A204.1 (cell line): ENCODE results near the gene FAM83E.

ENCODE experiments used
- FAIRE-seq: peaks from 2 replicates; lab custom pipeline; 2012; peaks lifted over from hg19 to GRCh38; lab: Jason Lieb, UNC

FAM83E gene

DNA sequence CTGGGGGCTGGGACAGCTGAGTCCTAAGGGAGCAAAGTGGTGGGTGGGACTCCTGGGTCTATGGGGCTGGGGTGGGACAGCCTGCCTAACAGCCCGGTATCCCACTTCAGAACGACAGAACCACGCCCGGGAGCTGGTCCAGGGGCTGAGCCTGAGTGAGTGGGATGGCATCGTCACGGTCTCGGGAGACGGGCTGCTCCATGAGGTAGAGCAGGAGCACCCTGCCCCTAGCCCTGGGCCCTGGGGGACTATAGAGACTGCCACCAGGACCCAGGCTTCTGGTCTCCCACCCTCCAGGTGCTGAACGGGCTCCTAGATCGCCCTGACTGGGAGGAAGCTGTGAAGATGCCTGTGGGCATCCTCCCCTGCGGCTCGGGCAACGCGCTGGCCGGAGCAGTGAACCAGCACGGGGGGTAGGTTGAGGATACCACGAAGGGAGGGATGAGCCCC, 13.0 kb upstream of the FAM83E start:
- FAIRE-seq = no peak

DNA sequence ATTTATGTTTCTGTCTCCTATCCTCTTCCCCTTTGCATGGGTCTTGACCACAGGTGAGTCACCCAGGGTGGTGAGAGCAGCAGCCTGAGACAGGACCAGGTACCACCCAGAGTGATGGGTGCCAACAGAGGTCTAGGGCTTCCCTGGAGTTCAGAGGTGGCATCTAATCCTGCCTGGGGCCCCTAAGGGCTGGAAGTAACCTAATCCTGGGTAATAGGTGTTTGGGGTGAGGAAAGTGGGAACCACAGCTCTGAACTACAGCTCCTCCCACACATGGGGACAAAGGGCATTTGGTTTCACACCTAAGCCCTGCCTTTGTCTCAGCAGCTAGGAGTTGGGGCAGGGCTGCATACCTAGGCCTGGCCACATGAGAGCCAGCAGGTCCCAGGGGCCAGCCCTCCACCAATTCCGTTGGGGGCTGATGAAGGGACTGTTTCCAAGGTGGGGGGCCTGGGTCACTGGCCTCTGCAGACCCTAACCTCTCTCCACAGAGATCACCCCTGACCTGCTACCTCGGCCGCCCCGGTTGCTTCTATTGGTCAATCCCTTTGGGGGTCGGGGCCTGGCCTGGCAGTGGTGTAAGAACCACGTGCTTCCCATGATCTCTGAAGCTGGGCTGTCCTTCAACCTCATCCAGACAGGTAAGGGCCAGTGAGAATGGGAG, 12.5 kb upstream of the FAM83E start:
- FAIRE-seq = no peak

DNA sequence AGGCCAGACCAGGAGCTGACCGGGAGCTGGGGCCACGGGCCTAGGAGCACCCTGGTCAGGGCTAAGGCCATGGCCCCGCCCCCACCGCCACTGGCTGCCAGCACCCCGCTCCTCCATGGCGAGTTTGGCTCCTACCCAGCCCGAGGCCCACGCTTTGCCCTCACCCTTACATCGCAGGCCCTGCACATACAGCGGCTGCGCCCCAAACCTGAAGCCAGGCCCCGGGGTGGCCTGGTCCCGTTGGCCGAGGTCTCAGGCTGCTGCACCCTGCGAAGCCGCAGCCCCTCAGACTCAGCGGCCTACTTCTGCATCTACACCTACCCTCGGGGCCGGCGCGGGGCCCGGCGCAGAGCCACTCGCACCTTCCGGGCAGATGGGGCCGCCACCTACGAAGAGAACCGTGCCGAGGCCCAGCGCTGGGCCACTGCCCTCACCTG, 11.0 kb upstream of the FAM83E start:
- FAIRE-seq = no peak

DNA sequence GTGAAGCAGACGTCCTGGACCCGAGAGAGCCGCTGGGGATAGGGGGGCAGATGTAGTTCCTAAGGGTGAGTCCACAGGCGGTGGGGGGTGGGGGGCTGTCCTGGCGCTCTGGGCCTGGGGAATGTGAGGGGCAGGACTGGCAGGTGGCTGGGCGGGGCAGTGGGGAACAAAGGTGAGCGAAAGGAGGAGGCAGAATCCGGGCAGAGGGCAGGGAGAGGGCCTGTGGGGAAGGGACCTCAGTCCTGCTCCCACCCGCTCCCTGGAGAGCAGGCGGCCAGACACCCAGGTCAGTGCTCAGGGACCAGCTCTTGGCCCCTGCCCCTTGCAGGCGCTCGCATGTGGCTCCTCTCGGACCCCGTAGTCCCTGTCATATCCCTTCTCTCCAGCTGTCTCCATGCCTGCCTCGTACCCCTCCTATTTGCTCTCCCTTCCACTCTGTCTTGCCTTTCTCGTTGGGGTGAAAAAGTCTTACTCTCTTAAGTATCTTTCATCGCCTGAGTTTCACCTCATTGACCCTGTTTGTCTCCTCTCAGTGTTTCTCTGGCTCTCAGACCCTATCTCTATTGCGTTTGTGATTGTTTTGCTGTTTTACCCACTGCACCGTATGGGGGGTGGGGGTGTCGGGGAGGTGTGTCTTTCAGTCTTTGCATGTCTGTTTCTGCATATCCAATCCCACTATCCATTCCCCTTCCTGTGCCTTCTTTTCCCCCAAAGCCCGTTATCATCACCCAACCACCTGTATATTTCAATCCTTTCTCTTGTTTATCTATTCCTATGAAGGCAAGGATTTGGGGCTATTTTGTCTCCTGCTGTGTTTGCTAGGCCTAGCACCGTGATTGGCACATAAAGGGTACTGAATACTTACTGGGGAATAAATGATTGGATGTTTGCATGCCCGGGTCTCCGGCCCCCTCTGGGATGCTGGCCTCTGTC, 10.2 kb upstream of the FAM83E start:
- FAIRE-seq = no peak

DNA sequence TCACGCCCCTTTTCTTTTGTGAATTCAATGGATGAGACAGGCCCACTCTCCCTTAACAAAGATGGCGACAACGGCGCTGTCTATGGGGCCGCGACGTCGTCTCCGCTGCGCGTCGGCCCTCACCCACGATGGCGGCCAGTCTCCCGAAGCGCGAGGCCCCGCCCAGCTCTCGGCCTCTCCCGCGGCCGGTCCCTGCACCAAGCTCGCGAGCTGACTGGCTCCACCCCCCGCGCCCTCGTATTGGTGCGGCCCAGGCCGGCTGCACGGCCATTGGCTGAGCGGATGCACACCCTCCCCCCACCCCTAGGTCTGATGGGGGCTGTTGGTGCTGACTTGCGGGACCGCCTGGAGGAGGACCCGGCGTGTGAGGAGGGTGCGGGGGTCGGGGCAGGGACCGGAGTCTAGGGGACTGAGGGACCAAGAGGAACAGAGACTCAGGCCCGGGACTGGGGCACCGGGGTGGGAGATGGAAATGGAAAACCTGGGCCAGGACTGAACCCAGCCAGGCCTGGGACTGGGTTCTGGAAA, 9.3 kb upstream of the FAM83E start:
- peak; percentile 94 for FAIRE-seq

DNA sequence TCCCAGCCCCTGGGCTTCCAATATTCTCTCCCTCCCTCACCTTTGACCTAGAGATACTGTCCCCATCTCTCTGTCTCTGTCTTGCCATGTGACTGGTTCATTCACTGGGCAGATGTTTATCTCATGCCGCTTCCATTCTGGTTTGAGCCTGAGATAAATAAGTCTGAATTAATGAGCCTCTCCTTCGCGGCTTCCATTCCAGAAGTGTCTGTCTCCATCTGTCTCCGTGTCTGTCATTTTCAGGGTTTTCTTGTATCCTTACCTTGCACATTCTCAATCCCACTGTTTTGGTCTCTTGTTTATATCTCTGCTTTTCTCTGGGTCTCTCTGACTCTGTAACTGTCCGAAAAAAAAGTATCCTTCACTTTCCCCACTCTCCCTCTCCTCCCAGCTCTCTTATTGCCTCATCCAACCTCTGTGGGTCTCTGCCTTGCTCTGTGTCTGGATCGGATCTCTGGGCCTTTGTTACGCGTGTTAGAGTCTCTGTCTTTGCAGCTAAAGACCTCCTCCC, 8.7 kb upstream of the FAM83E start:
- no peak for FAIRE-seq

DNA sequence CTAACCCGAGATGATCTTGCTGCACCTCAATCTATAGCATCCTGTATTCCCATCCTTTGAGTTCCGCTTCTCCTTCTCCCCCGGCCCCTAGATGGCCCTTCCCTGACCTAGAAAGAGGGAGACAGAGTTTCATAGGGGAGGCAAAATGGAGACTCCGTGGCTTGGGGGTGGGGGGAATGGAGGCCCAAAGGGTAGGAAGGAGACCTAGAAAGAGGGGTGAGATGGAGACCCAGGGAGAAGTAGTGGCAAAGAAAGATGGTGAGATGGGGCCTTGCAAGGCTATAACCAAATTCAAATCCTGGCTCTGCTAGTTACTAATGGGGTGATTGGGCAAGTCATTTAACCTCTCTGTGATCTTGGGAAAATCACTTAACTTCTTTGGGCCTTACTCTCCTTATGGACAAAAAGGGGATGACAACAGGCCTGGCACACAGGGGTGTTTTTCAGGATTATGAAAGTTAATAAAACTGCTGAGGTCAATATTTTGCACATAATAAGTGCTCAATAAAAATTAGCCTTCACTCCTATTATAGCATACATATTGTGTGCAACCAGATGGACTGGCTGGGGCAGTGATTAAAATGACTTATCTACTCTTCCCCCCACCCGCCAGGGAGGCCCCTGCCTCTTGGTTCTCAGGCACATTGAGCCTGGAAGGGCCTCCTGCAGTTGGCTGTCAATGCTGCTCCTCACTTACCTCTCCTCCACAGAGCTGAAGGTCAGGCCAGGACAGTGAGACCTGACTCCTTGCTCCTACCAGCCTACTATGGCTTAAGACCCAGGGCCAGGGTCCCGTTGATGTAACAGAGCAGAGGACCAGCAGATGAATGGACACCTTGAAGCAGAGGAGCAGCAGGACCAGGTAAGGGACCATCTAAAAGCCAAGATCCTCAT, 5.1 kb upstream of the FAM83E start:
- FAIRE-seq = no peak

DNA sequence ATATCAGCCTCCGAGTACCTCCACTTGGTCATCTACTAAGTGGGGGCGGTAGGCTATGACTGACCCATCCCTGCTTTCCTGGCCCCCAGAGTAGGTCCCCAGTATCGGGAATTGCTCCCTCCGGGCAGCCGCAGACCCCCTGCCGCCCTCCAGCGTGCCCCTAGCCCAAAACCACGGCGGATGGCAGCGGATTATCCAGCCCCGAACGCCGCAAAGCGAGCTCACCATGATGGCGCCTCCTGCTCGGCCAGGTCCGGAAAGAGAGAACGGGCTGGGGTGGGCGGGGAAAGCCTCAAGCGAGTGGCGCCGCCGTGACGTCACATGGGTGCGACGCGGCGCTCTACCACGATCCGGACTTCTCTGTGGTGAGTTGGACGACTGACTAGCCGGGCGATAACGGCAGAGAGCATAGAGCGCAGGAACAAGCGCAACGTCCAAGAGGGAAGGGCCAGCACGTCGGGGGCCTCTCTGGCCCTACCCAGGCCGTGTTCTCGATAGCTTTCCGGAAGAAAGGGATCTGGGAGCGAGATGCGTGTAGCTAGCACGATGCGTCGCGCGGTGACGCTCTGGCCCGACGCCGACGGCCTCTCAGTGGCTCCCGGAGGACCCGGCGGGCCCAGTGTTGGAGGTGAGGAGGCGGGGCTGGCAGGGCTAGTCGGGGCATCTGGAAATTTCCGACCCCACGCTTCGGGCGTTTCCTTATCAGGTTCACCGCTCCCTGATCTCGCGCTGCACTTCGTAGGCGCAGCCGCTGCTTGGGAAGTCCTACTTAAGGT, 4.2 kb upstream of the FAM83E start, which contains the start of the genes RPL18 and SPHK2:
RPL18 (minus strand) TSS at position 263 of the 776 bp plus-strand sequence; CDS start at position 228, 35 bp downstream.
SPHK2 (plus strand) TSS at position 591 of the 776 bp plus-strand sequence. CDS start 1,009 bp downstream, outside the sequence.
- FAIRE-seq = peak; percentile 96

DNA sequence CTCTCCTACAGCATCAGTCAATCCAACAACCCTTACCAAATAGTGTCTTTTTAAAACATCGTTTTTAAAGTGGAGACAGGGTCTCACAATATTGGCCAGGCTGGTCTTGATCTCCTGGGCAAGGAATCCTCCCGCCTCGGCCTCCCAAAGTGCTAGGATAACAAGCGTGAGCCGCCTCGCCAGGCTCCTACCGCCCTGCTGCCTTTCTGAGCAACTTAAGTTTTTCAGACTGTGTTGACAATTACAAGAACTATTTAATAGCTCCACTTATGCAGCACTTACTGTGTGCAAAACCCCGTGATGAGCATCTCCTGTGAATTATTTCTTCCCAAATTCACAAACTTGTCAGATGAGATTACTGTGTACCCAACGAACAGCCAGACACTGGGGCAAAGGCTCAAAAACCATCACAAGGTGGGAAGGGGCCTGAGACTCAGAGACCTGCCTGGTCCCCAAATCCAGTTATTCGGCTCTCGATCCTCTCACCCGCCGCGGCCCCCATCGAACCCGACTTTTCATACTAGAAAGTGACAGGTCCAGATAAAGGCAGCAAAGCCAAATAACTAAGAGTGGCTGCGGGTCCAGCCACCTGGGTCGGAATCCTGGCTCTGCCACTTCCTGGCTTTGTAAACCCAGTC, 3.5 kb upstream of the FAM83E start:
- FAIRE-seq = no peak

DNA sequence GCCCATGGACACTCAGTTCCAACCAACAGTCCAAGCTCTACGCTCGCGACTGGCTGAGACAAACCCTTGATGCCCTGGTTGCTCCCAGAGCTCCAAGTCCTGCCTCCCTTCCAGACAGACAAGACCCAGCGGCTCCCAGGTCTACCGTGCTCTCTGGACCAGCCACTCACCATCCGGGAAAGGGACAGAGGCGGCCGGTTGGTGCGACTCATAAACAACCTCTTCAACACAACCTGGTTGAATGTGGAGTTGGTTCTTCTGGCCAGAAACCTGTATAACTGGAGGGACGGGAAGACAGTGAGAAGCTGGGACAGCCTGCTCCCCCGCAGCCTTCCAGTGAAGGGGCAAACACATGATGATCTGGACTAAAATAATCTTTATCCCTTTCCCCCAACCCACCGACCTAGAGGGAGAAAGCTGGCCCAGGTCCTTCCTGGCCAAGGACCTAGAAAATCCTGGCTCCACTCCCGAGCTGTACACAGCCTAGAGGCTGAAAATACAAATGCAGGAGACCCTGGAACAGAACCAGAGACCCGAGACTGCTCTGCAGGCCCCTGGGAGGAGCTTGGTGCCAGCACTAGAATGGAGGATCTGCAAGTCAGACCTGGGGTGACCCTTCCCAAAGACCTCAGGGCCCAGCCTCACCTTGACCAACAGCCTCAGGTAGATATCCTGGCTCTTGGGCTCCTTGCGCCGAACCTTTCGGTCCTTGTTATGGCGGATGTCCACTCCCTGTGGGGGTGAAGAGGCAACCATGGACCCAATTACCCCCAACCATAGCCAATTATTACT, 2.5 kb upstream of the FAM83E start:
- FAIRE-seq = no peak

DNA sequence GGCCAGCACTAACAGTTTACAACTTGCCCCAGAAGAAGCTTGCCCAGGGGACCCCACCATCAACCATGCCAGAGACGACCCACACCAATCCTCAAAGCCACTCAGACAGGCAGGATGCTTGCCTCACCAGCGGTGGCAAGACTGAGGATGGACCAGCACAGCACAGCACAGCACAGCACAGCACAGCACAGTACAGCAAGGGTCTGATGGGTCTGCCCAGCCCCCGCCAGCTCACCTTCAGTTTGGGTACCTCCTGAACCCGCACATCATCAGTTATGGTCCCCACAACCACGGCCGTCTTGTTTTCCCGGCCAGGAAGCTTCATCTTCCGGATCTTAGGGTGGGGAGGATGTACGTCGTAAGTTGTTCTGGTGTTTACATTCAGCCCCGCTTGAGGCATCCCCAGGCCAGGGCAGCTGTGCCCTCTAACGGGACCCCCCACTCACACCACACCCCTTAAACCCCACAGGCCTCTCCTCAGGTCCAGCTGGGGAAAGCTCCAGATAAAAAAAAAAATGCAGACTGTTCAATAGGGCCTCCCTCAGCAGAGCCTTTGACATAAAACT, 1.7 kb upstream of the FAM83E start:
- FAIRE-seq = no peak

DNA sequence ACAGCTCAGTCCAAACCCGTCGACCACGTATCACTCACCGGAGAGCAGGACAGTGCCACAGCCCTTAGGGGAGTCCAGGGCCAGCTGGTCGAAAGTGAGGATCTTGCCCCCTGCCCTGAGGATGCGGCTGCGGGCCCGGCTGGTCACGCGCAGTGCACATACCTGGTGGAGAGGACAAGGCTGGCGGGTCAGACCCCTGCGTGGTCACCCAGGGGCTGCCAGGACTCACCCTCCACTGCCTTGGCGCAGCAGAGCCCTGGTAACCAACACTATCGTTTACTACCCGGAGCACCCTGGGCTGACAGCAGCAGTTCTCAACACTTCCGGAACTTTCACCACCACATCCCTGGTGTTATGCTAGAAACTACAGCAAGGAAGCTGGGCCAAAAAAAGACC, 1.2 kb upstream of the FAM83E start:
- FAIRE-seq = no peak

DNA sequence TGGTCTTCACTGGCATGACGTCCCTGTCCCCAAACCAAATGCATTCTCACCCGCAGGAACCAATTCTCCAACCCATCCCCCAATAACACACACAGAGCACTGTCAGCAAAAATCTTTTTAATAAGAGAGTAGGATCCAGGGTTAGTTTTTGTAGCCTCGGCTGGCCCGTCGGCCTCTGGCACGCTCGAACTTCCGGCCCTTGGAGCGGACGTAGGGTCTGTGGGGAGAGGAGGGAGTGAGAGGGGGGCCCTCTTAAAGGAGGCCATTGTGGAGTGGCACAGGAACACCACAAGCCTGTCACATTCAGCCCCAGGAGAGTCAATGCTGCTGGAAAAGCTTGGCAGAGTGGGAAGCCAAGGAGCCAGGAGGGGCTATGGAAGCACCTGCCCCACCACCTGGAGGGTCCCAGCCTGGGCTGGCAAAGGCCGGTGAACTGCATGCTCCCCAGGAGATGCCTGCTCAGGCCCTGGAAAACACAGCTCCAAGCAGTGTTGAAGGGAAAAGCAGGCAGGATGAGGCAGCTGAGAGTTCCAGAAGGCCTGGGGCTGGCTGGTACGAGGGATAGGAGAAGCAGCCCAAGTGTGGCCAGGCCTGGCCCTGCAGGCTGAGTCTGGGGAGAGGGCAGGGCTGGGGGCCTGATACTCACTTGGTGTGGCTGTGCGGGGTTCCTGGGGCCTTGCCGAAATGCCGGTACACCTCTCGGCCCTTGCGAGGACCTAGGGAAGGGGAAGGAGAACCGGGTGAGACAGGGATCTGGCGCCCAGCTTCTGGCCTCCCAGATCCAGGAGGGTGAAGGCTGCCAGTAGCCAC, 560 bp upstream of the FAM83E start:
- FAIRE-seq = no peak

DNA sequence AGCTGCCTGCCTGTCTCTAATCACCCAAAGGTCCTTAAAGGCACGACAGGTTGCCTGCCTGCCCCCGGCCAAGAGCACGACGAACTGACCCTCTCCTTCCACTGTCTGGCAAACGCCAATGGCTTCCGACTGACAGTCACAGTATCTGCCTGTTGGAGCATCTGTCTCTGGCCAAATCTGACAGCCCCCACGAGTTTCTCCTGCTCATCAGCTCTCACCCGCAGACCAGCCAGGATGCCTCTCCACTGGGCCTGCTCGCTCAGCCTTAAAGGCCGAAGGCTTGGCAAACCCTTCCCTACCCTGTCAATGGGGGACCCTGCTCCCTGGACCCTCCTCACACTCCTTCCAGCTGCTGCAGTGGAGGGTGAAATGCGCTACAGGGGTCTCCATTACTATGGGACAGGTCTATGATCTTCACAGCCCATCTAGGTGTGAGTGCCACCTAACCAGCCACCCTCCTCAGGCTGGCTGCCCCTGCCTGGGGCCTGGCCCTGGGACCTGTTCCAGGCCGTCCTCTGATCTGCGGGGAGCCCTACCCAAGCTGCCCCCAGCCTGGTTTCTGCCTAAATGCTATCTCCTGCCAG, 932 bp downstream of the FAM83E start:
- FAIRE-seq = no peak

DNA sequence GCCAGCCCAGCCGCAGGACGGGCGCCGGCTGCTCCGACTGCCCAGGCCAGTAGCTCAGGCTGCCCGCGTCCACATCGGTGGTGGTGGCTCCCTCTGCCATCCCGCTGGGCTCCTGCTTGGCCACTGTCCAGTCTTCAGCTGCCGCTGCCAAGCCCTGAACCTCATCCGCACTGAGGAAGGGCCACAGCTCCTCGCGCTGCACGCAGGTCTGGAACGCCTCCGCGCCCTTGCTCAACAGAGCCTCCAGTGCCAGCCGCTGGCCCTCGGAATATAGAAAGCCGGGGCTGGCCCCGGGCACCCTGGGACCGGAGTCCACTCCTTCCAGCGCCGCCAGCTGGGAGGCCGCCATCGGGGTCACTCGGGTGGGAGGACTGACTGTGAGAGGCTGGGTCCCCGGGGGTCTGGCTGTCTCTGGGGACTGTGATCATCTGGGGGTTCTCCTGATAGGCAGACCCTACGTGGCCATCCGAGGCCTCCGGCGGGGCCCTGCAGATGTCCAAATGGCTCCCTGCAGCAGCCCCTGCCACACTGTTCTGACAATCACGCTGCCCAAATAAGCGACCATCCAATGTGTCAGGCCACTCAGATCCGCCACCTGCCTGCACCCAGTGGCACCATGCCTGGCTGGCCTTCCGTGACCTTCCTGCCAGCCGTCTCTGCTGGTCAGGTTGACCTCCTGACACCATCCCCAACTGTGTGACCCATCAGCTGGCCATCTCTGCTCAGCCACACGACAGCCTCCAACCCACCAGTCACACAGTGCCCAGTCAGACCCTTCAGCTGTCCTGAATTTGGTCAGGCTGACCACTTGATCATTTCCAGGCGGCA, 1.6 kb downstream of the FAM83E start:
- no peak for FAIRE-seq

DNA sequence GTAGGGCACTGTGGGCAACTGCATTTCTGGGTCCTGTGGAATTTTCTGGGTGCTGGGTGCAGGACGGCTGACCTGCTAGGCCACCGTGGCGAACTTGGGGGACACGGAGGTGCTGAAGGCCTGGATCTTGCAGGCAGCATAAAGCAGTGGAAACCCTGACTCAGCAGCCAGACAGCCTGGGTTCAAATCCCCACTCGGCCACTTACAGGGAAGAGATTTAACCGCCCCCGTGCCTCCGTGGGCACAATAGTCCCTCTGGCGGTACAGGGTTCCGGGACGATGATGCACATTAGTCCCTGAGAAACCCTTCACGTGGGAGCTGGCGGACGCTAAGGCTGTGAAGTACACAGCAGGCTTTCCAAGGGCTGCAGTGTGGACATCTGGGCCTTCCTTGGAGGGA, 3.0 kb downstream of the FAM83E start:
- FAIRE-seq = no peak

DNA sequence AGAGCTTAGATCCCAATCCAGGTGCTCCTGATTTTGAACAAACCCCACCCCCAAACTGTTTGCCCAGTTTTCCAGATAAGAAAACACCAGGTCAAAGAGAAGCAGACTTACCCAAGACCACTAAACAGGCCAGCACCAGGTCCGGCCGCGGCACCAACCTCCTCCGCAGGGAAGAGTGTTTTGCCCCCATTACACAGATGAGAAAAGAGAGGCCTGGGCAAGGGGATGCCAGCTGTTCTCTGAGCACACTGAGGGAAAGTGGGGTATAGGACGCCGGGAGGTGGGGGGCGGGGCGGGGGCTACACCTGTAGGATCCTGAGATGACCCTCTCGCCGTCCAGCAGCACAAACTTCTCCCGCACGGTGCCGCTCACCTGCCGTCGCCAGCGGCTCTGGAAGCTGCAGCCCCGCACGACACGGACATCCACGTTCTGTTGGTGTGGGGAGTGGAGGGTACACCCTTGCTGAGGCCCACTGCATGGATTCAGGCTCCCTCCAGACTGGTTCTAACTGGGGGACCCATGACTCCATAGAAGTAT, 5.2 kb downstream of the FAM83E start:
- FAIRE-seq = no peak
